SW 1271 (cell line): ENCODE data around the gene FAM171A1.
"Not testable (repeated sequence)": the region's sequence is repeated elsewhere in the genome, so short reads cannot be mapped to it uniquely, and the experiment has no call there.

ENCODE experiments used
- DNase-seq, 2 experiments: peaks; one replicate each; lab custom pipeline; 2025; lab: John Stamatoyannopoulos, UW

FAM171A1 gene

GRCh38 chr10:15344256-15344875 lies 26.7 kb downstream of the FAM171A1 start:
- no peak for DNase-seq

GRCh38 chr10:15342970-15343369 lies 28.1 kb downstream of the FAM171A1 start:
- DNase-seq: no peak

GRCh38 chr10:15341502-15342128 lies 29.5 kb downstream of the FAM171A1 start:
- DNase-seq: no peak

- DNase-seq: no peak
These were observed 31.2 kb downstream of the FAM171A1 start for GRCh38 chr10:15339892-15340291.

- not testable (repeated sequence) for DNase-seq
These were observed 33.6 kb downstream of the FAM171A1 start for GRCh38 chr10:15337441-15337923.

- DNase-seq: no peak
These were observed 34.9 kb downstream of the FAM171A1 start for GRCh38 chr10:15336211-15336610.

- DNase-seq: no peak
These were observed 35.6 kb downstream of the FAM171A1 start for GRCh38 chr10:15335508-15335907.

- no peak for DNase-seq
These were observed 36.3 kb downstream of the FAM171A1 start for GRCh38 chr10:15334650-15335323.

GRCh38 chr10:15333909-15334649 lies 37.0 kb downstream of the FAM171A1 start:
- DNase-seq: no peak

- DNase-seq: not testable (repeated sequence)
These were observed 37.9 kb downstream of the FAM171A1 start for GRCh38 chr10:15333181-15333580.

GRCh38 chr10:15331461-15331860 lies 39.6 kb downstream of the FAM171A1 start:
- DNase-seq: no peak

- DNase-seq: no peak
These were observed 41.7 kb downstream of the FAM171A1 start for GRCh38 chr10:15329437-15329836.

- DNase-seq: no peak
These were observed 45.2 kb downstream of the FAM171A1 start for GRCh38 chr10:15325944-15326284.

GRCh38 chr10:15325243-15325943 lies 45.7 kb downstream of the FAM171A1 start:
- DNase-seq: no peak

GRCh38 chr10:15324611-15325010 lies 46.5 kb downstream of the FAM171A1 start:
- no peak for DNase-seq

GRCh38 chr10:15324113-15324512 lies 47.0 kb downstream of the FAM171A1 start:
- DNase-seq: no peak

- DNase-seq: no peak
These were observed 48.7 kb downstream of the FAM171A1 start for GRCh38 chr10:15322356-15322755.

GRCh38 chr10:15321431-15322341 lies 49.4 kb downstream of the FAM171A1 start:
- DNase-seq: no peak

GRCh38 chr10:15320522-15321203 lies 50.4 kb downstream of the FAM171A1 start:
- DNase-seq: no peak

- no peak for DNase-seq
These were observed 51.0 kb downstream of the FAM171A1 start for GRCh38 chr10:15320118-15320517.
